HG02884 (cell line): ENCODE data around the gene GRK1.
"Not testable (repeated sequence)": the region's sequence is repeated elsewhere in the genome, so short reads cannot be mapped to it uniquely, and the experiment has no call there.

Source experiments
- ATAC-seq: cut with Tn5 transposase; IDR thresholded peaks from one replicate; pipeline ENCODE4 v1.9.1; 2021; ENCODE audit warnings: mild to moderate bottlenecking, moderate library complexity; ENCODE audit not compliant: unreplicated experiment

The GRK1 gene

DNA sequence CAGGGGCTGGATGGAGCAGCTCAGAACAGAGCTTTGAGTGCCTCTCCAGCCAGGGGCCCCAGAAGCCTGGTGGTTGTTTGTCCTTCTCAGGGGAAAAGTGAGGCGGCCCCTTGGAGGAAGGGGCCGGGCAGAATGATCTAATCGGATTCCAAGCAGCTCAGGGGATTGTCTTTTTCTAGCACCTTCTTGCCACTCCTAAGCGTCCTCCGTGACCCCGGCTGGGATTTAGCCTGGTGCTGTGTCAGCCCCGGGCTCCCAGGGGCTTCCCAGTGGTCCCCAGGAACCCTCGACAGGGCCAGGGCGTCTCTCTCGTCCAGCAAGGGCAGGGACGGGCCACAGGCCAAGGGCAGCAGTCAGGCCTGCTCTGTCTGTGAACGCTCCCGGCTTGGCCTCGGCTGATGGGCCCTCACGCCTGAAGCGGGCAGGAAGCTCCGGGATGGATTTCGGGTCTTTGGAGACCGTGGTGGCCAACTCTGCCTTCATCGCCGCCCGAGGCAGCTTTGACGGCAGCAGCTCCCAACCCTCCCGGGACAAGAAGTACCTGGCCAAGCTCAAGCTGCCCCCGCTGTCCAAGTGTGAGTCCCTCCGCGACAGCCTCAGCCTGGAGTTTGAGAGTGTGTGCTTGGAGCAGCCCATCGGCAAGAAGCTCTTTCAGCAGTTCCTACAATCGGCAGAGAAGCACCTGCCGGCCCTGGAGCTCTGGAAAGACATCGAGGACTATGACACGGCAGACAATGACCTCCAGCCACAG lies at the start of gene GRK1:
Gene GRK1 (plus strand): TSS at position 269 of the 751 bp plus-strand sequence. CDS start 168 bp downstream, at position 437.
- ATAC-seq: no peak

DNA sequence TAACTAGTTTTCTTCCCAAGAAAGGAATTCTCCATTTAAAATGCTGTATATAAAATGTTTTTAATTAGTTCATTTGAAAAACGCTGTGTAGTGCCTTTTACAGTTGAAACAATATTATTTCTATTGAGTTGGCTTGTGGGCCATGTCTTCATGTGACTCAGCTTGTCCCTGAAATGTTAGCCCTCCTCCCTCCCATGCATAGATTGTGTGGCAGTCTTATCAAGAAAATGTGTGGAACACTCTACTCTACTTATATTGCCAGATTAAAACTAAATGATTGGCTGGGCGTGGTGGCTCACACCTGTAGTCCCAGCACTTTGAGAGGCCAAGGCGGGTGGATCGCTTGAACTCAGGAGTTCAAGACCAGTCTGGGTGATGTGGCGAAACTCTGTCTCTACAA lies 49.1 kb upstream of the GRK1 start:
- no peak for ATAC-seq

DNA sequence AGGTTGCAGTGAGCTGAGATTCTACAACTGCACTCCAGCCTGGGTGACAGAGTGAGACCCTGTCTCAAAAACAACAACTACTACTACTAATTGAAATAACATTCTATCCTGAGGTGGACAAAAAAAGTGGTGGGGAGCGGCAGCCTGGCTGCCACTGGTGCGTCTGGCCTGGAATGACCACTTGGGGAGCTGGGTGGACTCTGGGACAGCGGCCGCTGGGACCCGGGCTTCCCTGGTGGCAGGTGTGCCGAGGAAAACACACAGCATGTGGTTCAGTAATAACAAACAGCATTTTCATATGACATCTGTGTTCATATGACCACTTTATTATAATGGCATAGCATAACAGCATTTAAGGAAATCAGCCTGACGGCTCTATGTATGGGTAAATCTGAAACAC lies 48.6 kb upstream of the GRK1 start:
- no peak for ATAC-seq

DNA sequence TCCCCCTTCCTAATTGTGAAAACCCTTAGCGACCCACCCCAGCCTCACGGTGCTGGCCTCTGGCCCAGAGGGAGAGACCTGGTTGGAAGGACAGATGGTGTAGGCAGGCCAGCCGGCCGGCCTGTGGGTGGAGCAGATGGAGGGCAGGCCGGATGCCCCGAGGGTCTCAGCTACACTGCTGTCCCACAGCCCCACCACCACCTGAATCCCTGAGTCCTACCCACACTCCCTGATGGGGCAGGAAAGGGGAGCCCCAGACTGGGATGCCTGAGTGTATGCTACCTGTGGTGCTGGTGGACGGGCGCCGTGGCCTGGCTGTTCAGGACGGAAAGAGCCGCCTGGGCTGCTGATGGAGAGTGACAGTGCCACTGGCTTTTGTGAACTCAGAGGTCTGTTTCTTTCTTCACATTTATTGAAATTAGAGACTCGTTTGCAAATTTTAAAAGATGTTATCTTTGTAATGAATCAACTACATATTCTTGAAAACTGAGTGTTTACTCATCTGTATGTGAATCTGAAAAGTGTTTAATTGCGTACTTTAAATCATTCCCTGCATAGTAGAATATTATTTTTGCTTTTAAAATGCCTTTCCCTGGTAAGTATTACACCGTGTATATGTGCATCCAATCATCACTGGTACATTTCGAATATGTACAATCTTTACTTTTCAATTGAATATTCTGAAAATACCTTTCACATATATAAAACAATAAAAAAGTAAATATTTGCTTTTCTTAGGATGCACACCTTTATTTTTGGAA lies 46.8 kb upstream of the GRK1 start:
- ATAC-seq: no peak

DNA sequence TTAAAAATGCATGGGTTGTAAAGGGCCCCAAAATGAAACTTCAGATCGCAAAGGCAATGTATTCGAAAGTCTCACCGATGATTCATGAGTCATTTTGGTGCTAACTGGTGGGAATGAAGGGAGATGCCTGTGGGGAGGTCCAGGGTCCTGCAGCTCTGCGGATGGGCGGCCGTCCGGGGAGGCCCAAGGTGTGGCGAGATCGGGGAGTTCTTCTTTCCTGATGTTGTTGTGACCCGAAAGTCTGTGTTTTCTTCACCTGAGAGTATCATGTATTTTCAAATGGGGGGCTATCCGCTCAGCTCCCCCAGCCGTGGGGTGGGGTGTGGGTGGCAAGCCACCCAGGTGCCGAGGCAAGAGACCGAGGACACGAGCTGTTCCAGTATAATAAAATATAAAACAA lies 46.0 kb upstream of the GRK1 start:
- ATAC-seq: no peak

DNA sequence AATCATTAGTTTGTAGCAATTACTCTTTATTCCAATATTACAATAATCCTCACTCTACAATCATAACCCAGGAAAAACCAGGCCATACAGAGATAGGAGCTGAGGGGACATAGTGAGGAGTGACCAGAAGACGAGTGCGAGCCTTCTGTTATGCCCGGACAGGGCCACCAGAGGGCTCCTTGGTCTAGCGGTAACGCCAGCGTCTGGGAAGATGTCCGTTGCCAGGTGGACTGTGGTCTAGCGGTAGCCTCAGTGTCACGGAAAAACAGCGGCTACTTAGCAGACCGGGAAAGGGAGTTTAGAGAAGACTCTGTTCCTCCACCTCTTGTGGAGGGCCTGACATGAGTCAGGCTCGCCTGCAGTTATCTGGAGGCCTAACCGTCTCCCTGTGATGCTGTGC lies 45.5 kb upstream of the GRK1 start:
- ATAC-seq: not testable (repeated sequence)

DNA sequence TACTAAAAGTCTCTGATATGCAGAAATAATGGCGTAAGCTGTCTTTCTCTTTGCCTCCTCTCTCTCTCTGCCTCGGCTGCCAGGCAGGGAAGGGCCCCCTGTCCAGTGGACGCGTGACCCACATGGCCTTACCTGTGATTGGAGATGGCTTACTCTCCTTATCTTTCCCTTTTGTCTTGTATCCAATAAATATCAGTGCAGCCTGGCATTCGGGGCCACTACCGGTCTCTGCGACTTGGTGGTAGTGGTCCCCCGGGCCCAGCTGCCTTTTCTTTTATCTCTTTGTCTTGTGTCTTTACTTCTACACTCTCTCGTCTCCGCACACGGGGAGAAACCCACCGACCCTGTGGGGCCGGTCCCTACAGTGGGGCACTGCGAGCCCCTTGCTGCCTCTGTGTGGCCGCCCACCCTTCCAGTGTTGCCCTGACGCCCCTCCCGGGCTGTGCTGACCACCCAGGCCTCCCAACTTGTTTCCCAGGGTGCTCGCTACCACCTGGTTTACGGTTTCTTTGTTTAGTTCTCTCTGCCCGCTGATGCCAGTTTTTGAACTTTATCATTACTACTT lies 45.0 kb upstream of the GRK1 start:
- not testable (repeated sequence) for ATAC-seq

DNA sequence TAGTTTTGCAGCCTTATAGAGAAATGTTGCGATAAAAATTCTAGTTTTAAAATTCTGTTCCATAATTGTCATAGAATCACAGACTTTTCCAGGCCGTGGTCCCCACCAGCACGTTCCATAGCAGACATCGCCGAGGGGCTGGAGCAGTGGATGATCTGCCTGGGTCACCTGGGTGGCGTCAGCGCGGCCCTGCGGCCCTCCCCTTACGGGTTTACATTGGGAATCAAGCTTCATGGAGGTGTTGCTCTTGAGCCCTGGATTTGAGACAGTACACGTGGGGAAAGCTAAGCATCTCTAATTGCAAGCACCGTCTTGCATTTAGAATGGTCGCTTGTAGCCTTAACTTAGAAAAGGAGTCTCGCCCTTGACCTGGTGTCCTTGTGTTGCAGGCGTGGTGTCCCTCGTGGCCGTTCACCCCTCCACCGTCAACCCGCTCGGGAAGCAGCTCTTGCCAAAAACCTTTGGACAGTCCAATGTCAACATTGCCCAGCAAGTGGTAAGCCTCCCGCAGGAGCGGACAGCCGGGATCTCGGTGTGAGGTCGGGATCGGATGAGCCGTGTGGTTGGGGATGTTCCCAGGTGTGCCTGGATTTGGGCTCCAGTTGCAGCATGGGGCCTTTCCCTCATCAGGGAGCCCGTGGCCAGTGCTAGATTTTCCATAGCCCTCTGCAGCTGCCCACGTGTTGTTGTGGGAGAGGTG lies 44.1 kb upstream of the GRK1 start:
- ATAC-seq: no peak

DNA sequence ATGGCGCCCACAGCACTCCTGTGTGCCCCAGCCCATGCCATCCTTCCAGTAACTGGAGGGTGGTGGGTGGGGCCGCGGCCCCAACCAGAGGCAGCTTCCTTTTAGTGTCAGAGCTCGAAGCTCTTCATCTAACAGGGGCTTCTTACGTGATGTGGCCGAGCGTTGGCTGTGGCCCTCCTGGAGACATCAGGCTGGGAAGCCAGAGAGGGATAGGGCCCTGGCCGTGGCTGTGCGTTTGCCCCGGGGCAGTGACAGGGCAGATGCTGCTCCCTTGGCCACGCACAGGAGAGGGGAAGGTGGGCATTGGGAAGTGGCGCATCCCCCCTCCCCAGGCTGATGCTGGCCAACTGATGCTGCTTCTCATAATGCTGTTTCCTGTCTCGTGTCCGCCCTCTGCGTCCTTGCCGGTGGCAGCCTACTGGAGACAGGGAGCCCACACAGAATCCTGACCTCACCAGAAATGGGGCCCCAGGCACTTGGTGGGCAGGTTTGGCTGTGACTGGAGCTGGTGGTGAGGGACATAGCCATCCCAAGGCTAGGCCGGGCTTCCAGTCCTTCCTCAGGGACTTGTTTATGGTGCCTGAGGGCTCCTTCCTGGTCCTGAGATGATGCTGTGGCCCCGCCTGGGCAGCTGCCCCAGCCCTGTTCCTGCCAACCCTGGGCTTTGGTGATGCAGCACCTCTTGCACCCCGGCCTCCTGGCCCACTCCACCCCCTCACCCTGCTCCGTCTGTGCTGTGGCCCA lies 43.4 kb upstream of the GRK1 start:
- ATAC-seq: no peak

DNA sequence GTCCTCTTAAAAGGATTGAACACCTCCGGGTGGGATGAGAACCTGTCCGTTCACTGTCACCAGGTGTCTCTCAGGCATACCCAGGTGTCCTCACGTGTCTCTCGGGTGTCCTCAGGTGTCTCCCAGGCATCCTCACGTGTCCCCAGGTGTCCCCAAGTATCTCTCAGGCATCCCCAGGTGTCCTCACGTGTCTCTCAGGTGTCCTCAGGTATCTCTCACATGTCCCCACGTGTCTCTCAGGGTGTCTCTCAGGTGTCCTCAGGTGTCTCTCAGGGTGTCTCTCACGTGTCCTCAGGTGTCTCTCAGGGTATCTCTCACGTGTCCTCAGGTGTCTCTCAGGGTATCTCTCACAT lies 42.8 kb upstream of the GRK1 start:
- ATAC-seq: no peak

DNA sequence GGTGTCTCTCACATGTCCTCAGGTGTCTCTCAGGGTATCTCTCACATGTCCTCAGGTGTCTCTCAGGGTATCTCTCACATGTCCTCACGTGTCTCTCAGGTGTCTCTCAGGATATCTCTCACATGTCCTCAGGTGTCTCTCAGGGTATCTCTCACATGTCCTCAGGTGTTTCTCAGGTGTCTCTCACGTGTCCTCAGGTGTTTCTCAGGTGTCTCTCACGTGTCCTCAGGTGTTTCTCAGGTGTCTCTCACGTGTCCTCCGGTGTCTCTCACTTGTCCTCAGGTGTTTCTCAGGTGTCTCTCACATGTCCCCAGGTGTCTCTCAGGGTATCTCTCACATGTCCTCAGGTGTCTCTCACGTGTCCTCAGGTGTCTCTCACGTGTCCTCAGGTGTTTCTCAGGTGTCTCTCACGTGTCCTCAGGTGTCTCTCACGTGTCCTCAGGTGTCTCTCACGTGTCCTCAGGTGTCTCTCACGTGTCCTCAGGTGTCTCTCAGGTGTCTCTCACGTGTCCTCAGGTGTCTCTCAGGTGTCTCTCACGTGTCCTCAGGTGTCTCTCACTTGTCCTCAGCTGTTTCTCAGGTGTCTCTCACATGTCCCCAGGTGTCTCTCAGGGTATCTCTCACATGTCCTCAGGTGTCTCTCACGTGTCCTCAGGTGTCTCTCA lies 42.2 kb upstream of the GRK1 start:
- not testable (repeated sequence) for ATAC-seq

DNA sequence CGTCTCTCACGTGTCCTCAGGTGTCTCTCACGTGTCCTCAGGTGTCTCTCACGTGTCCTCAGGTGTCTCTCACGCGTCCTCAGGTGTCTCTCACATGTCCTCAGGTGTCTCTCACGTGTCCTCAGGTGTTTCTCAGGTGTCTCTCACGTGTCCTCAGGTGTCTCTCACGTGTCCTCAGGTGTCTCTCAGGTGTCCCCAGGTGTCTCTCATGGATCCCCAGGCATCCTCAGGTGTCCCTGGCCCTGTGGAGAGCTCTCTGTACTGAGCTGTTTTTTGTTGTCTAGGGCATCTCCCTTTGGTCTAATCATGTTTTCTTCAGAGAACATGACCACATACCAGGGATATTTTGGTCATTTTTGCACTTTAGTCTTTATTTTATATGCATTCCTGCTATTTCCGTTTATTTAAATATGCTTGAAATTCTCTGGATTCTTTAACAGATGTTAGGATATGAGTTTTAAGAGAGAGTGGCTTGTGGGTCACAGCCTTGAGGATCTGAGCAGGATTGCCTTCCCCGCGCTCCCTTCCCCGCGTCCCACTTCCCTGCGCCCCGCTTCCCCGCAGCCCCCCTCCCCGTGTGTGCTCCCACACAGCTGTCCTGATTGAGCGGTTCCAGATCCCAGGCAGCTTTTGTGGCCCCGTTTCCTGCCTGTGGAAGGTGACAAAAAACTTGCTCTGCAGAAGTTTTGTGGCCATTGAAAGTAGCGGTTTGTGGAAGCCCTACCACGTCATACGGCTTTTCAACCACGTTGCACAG lies 40.9 kb upstream of the GRK1 start:
- ATAC-seq: no peak

DNA sequence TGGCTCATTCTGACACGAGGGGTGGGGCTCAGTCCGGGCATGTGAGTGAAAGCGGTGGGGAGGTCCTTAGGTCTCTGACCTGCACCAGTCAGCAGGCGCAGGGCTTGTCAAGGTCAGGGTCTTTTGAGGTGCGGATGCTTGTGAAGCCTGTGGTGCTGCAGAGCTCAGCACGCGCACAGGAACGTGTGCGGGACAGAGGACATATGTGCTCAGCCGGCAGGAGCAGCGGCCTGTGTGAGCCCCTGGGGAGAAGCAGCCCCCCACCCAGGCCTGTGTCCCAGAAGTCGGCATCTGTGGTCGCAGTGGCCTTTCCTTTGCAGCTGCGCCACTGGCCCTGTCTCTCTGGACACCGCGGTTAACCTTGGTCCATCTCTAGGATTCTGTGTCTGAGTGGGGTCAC lies 39.9 kb upstream of the GRK1 start:
- ATAC-seq: no peak

DNA sequence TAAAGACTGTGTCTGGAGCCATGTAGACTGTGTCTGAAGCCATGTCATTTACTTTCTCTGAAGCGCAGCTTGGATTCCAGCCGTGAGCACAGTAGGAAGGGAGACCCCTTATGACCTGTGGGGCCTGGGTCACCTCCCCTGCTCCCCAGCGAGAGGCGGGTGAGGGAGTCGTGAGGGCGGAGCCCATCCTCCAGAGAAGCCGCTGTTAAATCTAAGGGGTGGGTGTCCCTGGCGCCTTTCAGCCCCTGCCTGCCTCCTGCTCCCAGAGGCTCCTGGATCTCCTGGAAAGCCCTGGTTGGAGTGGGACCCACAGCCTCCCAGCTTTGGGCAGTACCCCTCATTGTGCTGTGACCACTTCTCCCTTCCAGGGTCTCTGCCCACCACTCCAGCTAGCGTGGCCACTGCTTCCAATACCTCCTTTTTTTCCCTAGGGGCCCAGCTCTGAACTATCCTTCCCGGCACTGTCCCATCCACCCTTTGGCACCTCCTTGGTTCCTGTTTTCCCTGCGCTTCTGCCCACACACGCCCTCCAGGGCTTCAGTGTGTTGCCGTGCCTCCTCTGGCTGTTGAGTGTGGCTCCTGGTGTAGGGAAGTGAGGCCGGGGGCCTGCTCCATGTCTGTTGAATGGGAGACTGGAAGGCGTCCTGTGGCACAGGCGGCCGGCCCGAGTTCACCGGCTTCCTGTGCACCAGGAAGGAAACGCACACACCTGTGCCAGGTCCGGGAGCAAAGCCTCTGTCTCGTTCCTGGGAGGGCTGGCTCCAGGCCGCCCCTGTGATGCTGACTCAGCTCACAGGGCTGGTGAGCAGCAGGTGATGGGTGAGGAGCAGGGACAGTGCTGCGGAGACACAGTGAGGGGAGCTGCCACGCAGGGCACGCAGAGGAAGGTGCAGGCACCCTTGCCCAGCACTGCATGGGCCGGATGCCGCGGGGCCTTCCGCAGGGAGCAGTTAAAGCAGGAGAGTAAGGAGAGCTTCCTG lies 38.4 kb upstream of the GRK1 start:
- no peak for ATAC-seq

DNA sequence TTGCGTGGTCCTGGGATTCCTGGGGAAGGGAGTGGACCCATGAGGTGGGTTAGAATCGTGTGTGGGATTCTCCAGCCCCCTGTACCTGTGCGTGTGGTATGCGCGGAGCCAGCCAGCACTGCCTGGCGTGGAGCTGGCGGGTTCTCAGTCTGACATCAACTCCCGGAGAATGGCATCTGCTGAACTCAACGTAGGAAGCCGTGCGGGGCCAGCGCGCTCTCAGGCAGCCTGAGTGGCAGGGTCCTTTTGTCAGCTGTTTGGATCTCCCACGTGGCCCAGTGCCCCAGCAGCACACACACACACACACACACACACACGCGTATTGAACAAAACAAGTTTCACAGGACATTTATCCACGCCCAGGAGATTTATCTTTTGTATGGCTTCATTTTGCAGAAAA lies 37.2 kb upstream of the GRK1 start:
- no peak for ATAC-seq

DNA sequence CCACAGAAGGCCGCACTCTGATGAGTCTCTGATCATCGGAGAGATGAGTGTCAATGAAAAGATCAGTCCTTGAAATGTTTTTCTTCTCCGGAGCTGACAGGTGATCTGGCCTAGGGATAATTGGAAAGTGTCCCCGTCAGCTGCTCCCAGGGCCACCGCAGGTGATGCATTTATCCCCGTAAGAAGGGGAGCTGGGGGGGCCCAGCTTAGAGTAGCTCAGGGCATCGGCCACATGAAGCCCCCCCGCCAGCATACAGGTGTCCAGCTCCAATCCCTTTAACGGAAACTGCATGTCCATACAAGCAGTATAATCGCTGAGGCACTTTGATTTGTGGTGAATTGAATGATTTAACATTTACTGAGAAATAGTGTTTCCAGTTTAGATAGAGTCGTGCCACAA lies 36.7 kb upstream of the GRK1 start:
- ATAC-seq: no peak

DNA sequence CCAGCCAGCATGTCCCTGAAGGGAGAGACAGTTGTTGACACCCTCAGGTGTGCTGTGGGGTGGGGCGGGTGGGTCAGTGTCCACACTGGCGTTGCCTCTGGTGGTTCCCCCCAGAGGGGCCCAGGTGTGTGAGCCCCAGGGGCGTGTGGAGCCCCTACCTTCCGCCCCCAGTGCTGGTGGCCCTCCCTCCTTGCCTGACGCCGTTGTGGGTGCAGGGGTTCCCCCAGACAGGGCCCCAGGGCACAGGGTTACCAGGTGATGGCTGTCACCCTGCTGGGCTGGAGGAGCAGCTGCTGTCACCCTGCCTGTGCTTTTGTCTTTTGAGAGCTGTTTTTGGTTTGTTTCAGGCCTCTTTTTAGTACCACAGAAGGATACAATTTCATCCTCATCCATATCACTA lies 36.2 kb upstream of the GRK1 start:
- ATAC-seq: no peak

DNA sequence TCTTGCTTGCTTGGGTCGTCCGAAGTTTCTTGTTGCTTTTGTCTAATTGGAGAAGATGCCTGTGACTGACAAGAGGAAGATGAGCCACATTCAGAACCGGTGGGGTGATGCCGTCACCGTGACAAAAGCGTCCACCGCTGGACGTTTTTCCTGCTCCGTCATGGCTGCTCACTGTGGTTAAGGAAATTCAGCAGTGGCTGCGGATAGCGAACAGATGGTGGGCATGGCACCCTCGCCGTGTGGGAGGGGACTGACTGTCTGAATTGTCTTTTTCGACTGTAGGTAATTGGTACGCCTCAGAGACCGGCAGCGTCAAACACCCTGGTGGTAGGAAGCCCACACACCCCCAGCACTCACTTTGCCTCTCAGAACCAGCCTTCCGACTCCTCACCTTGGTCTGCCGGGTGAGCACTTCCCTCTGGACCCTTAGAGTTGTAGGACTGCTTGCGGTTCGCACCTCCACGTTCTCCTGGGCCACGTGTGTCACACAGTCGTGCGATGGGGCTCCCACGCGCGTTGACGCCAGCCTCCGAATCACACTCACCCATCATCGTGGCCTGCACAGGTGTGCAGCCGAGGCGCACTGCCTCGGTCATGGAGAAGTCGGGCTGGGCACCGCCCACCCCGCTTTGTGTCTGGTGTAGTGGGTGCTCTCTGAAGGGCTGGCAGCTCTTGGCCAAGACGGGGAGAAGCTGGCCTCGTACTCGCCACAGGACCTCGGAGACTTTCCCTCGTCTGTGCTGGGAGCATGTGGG lies 35.5 kb upstream of the GRK1 start:
- ATAC-seq: no peak
